GM23248 (cell line): ENCODE data around the gene YOD1.

ENCODE experiments used
- EZH2 ChIP-seq: fragments of 200-600 bp; sonication (generic); IDR thresholded peaks from 2 replicates; pipeline ENCODE4 v1.6.1; 2018; ENCODE audit warnings: antibody characterized with exemption, mild to moderate bottlenecking; ENCODE audit not compliant: insufficient read depth, poor library complexity, severe bottlenecking
- EZH2phosphoT487 ChIP-seq: fragments of 200-600 bp; sonication (generic); IDR thresholded peaks from 2 replicates; pipeline ENCODE4 v1.6.1; 2018; ENCODE audit warnings: antibody characterized with exemption, moderate library complexity, mild to moderate bottlenecking, low read depth; ENCODE audit not compliant: insufficient read depth

DNA sequence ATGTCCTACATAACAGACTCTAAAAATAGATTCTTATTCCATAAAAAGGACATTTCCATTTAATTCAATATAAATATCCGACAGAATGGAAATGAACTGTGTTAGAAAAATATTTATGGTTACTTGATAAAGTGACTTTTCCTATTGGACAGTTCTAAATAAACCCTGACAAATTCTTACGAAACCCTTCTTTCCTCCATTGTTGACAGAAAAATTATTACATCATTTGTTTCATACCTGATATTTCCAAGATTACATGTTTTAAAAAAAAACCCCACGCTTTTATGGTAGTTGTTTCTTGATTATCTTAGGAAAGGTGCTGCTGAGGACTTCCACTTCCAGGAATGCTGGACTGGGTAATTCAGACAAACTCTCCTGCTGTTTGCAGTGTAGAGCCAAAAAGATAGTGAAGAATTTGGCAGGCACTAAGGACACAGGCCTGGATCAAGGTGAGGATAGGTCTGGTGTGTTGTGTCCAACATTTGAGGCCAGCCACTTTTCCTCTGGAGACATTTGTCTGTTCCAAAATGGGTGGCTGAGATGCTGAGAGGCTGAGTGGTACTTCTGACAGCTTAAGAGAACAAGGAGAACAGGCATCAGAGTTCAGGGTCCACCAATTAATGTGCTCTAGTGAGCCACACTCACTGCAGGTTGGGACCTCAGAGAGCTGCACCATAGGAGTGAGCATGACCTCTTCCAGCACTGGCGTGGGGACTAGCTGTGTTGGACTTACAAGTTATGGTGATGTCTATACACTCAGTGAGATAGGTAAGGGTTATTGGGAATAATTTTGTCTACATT, 11.4 kb downstream of the YOD1 start:
- TF ChIP-seq EZH2 (no peak), EZH2phosphoT487 (no peak)
